ENCODE measurements around the gene TM9SF1. TPM values are rescaled to one million over a fixed set of nuclear protein-coding genes. Genes with fewer than 3 reads are reported as not detected.
A peak's percentile ranks its signal among the peaks of the same experiment; 100 is the strongest.

The TM9SF1 gene
- total and polyA plus RNA-seq, 10 donors: 4.7 to 53.6 (median 34.5) TPM

- TF ChIP-seq POLR2A (IDR thresholded peaks at IDR 0.05): no peak
- TF ChIP-seq, protein P1, sequence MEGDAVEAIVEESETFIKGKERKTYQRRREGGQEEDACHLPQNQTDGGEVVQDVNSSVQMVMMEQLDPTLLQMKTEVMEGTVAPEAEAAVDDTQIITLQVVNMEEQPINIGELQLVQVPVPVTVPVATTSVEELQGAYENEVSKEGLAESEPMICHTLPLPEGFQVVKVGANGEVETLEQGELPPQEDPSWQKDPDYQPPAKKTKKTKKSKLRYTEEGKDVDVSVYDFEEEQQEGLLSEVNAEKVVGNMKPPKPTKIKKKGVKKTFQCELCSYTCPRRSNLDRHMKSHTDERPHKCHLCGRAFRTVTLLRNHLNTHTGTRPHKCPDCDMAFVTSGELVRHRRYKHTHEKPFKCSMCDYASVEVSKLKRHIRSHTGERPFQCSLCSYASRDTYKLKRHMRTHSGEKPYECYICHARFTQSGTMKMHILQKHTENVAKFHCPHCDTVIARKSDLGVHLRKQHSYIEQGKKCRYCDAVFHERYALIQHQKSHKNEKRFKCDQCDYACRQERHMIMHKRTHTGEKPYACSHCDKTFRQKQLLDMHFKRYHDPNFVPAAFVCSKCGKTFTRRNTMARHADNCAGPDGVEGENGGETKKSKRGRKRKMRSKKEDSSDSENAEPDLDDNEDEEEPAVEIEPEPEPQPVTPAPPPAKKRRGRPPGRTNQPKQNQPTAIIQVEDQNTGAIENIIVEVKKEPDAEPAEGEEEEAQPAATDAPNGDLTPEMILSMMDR (IDR thresholded peaks at IDR 0.05 in 8 of 11, conservative IDR thresholded peaks at IDR 0.05 in 3 of 11): no peak
Observed at GRCh38 chr14:24150567-24150966, 44.7 kb downstream of the TM9SF1 start.

DNA sequence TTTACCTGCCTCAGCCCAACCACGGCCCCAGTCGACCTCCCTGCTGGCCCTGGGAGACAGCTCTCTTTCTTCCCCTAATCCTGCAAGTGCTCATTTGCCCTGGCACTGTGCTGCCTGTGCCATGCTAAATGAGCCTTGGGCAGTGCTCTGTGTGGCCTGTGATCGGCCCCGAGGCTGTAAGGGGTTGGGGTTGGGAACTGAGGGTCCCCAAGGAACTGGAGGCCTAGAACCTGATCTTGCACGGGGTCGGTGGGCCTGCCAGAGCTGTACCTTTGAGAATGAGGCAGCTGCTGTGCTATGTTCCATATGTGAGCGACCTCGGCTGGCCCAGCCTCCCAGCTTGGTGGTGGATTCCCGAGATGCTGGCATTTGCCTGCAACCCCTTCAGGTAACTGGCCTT lies 45.2 kb downstream of the TM9SF1 start:
- WGBS, 5 donors: 95 to 98% (median 96%) methylated on average over 8 to 9 of the region's 9 CpGs
- intact Hi-C loops (cut with DNase I; ENCODE audit: low total_unique reads): no loop called here
- Histone ChIP-seq H3K4me3 (no peak overlapping the region), H3K9me3 (no peaks in the 10 kb centered on the region), H3K4me1 (peaks cover 18 to 61% (median 43%) of the 10 kb centered on the region in 6 donors), H3K27me3 (replicated peaks in 1 of 7) (no peaks in the 10 kb centered on the region), H3K27ac (no peak overlapping the region), H3K36me3 (peaks cover 9 to 74% (median 65%) of the 10 kb centered on the region in 6 donors)
- TF ChIP-seq POLR2AphosphoS5 (IDR thresholded peaks at IDR 0.05) (no peak), POLR2A (IDR thresholded peaks at IDR 0.05) (no peak)
- TF ChIP-seq, protein P1 (IDR thresholded peaks at IDR 0.05 in 8 of 11, conservative IDR thresholded peaks at IDR 0.05 in 3 of 11): no peak
- no peak for DNase-seq

More at GRCh38 chr14:24150567-24150966, 44.7 kb downstream of the TM9SF1 start:
- Histone ChIP-seq H3K27ac (peak overlapping the region in 2 of 8 donors; percentile 18 to 36), H3K9me3 (no peaks in the 10 kb centered on the region), H3K4me1 (peaks cover 13 to 61% (median 41%) of the 10 kb centered on the region in 6 donors), H3K4me3 (no peak overlapping the region), H3K27me3 (replicated peaks in 1 of 7) (no peaks in the 10 kb centered on the region), H3K36me3 (peaks cover 9 to 74% (median 70%) of the 10 kb centered on the region in 6 donors)
- intact Hi-C loops (cut with DNase I; ENCODE audit: low total_unique reads): no loop called here
- WGBS, 5 donors: 92 to 96% (median 95%) methylated on average over 9 of the region's 9 CpGs
- DNase-seq: no peak

- no peaks in the 10 kb centered on the region for H3K27me3 ChIP-seq (replicated peaks in 1 of 7)
- 92 to 98% (median 95%) methylated on average over 3 of the region's 3 CpGs for WGBS, 5 donors
- peaks cover 9 to 74% (median 62%) of the 10 kb centered on the region in 6 donors for H3K36me3 ChIP-seq
- H3K4me3 ChIP-seq: no peak overlapping the region
- DNase-seq: no peak
- TF ChIP-seq POLR2AphosphoS5 (IDR thresholded peaks at IDR 0.05) (no peak), POLR2A (IDR thresholded peaks at IDR 0.05) (no peak)
- TF ChIP-seq, protein P1 (IDR thresholded peaks at IDR 0.05 in 8 of 11, conservative IDR thresholded peaks at IDR 0.05 in 3 of 11): no peak
- H3K9me3 ChIP-seq: no peaks in the 10 kb centered on the region
- H3K4me1 ChIP-seq: peaks cover 24 to 61% (median 48%) of the 10 kb centered on the region in 6 donors
- H3K27ac ChIP-seq: no peak overlapping the region
- intact Hi-C loops (cut with DNase I; ENCODE audit: low total_unique reads): no loop called here
Observed at GRCh38 chr14:24149302-24149969, 45.8 kb downstream of the TM9SF1 start.

DNA sequence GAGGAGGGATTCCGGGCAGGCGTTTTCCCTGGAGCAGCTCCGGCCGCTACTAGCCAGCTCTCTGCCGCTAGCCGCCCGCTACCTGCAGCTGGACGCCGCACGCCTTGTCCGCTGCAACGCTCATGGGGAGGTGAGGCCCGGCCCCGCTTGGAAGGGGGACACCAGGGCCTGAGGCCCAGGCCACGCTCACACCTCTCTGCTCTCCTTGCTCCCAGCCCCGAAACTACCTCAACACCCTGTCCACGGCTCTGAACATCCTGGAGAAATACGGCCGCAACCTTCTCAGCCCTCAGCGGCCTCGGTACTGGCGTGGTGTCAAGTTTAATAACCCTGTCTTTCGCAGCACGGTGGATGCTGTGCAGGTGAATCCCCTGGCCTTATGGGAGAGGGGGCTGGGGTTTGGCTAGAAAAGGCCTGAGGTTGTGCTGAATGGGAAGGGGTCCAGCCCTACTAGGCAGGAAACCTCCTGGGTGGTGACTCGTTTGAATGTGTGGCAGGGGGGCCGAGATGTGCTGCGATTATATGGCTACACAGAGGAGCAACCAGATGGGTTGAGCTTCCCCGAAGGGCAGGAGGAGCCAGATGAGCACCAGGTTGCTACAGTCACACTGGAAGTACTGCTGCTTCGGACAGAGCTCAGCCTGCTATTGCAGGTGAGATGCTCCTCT lies 47.3 kb downstream of the TM9SF1 start:
- 6 to 9% (median 8%) methylated on average over 18 to 29 of the region's 29 CpGs for WGBS, 5 donors
- TF ChIP-seq POLR2A (IDR thresholded peaks at IDR 0.05) (no peak), POLR2AphosphoS5 (IDR thresholded peaks at IDR 0.05) (no peak)
- TF ChIP-seq, protein P1 (IDR thresholded peaks at IDR 0.05 in 8 of 11, conservative IDR thresholded peaks at IDR 0.05 in 3 of 11): no peak
- no peaks in the 10 kb centered on the region for H3K9me3 ChIP-seq
- no peaks in the 10 kb centered on the region for H3K27me3 ChIP-seq (replicated peaks in 1 of 7)
- H3K36me3 ChIP-seq: peaks cover 9 to 74% (median 59%) of the 10 kb centered on the region in 6 donors
- intact Hi-C loops (cut with DNase I; ENCODE audit: low total_unique reads): no loop called here
- H3K4me1 ChIP-seq: peaks cover 25 to 76% (median 55%) of the 10 kb centered on the region in 6 donors
- H3K4me3 ChIP-seq: peak overlapping the region; percentile 76 to 99 (median 95)
- no peak for DNase-seq
- peak overlapping the region; percentile 79 to 99 (median 96) for H3K27ac ChIP-seq
